ENCODE data around the gene IL21R. TPM values are rescaled to one million over a fixed set of nuclear protein-coding genes. Genes with fewer than 3 reads are reported as not detected.
A peak's percentile ranks its signal among the peaks of the same experiment; 100 is the strongest.

IL21R gene
- total RNA-seq, 1 donor: 10.1 TPM

- Histone ChIP-seq H2AFZ (ENCODE audit: low read length) (no peak overlapping the region), H4K20me1 (ENCODE audit: insufficient read depth, low read length) (no peaks in the 10 kb centered on the region), H3K79me2 (ENCODE audit: insufficient read depth, low read length) (no peaks in the 10 kb centered on the region), H3K27me3 (ENCODE audit: insufficient read depth, low read length) (no peaks in the 10 kb centered on the region), H3K36me3 (ENCODE audit: insufficient read depth, low read length) (peaks cover 21% of the 10 kb centered on the region), H3K9me3 (ENCODE audit: low read depth, low read length) (no peaks in the 10 kb centered on the region), H3K4me1 (ENCODE audit: insufficient read depth, low read length) (peaks cover 17% of the 10 kb centered on the region), H3K4me2 (ENCODE audit: insufficient read depth, low read length) (no peak overlapping the region), H3K27ac (ENCODE audit: low read depth, low read length) (peak overlapping the region; percentile 7), H3K4me3 (ENCODE audit: insufficient read depth, low read length) (no peak overlapping the region)
- DNase-seq (ENCODE audit: insufficient read length, low spot score, missing footprints): no peak
- no peak for TF ChIP-seq CTCF (IDR thresholded peaks at IDR 0.05; ENCODE audit: extremely low read depth, low read depth, low read length)
Measured at GRCh38 chr16:27366687-27367460, 35.1 kb upstream of the IL21R start.

GRCh38 chr16:27367461-27368357 is 34.3 kb upstream of the IL21R start:
- H3K9me3 ChIP-seq (ENCODE audit: low read depth, low read length): no peaks in the 10 kb centered on the region
- H3K79me2 ChIP-seq (ENCODE audit: insufficient read depth, low read length): no peaks in the 10 kb centered on the region
- peak overlapping the region; percentile 61 for H3K4me3 ChIP-seq (ENCODE audit: insufficient read depth, low read length)
- peak overlapping the region; percentile 75 for H2AFZ ChIP-seq (ENCODE audit: low read length)
- H3K27ac ChIP-seq (ENCODE audit: low read depth, low read length): peak overlapping the region; percentile 66
- peak; percentile 67 for TF ChIP-seq CTCF (IDR thresholded peaks at IDR 0.05; ENCODE audit: extremely low read depth, low read depth, low read length)
- no peaks in the 10 kb centered on the region for H3K27me3 ChIP-seq (ENCODE audit: insufficient read depth, low read length)
- DNase-seq (ENCODE audit: insufficient read length, low spot score, missing footprints): peak; percentile 94
- H3K4me2 ChIP-seq (ENCODE audit: insufficient read depth, low read length): peak overlapping the region; percentile 84
- H3K36me3 ChIP-seq (ENCODE audit: insufficient read depth, low read length): peaks cover 13% of the 10 kb centered on the region
- H4K20me1 ChIP-seq (ENCODE audit: insufficient read depth, low read length): no peaks in the 10 kb centered on the region
- peaks cover 17% of the 10 kb centered on the region for H3K4me1 ChIP-seq (ENCODE audit: insufficient read depth, low read length)

GRCh38 chr16:27368358-27368722 is 33.6 kb upstream of the IL21R start:
- TF ChIP-seq CTCF (IDR thresholded peaks at IDR 0.05; ENCODE audit: extremely low read depth, low read depth, low read length): no peak
- peak overlapping the region; percentile 84 for H3K4me2 ChIP-seq (ENCODE audit: insufficient read depth, low read length)
- H3K27me3 ChIP-seq (ENCODE audit: insufficient read depth, low read length): no peaks in the 10 kb centered on the region
- H4K20me1 ChIP-seq (ENCODE audit: insufficient read depth, low read length): no peaks in the 10 kb centered on the region
- no peaks in the 10 kb centered on the region for H3K9me3 ChIP-seq (ENCODE audit: low read depth, low read length)
- no peak for DNase-seq (ENCODE audit: insufficient read length, low spot score, missing footprints)
- H3K4me3 ChIP-seq (ENCODE audit: insufficient read depth, low read length): no peak overlapping the region
- no peaks in the 10 kb centered on the region for H3K79me2 ChIP-seq (ENCODE audit: insufficient read depth, low read length)
- H2AFZ ChIP-seq (ENCODE audit: low read length): no peak overlapping the region
- H3K36me3 ChIP-seq (ENCODE audit: insufficient read depth, low read length): peaks cover 8% of the 10 kb centered on the region
- peaks cover 17% of the 10 kb centered on the region for H3K4me1 ChIP-seq (ENCODE audit: insufficient read depth, low read length)
- H3K27ac ChIP-seq (ENCODE audit: low read depth, low read length): no peak overlapping the region

- H3K27me3 ChIP-seq (ENCODE audit: insufficient read depth, low read length): no peaks in the 10 kb centered on the region
- DNase-seq (ENCODE audit: insufficient read length, low spot score, missing footprints): peak; percentile 85
- H4K20me1 ChIP-seq (ENCODE audit: insufficient read depth, low read length): no peaks in the 10 kb centered on the region
- H3K36me3 ChIP-seq (ENCODE audit: insufficient read depth, low read length): no peaks in the 10 kb centered on the region
- H3K9me3 ChIP-seq (ENCODE audit: low read depth, low read length): no peaks in the 10 kb centered on the region
- no peak overlapping the region for H2AFZ ChIP-seq (ENCODE audit: low read length)
- no peak overlapping the region for H3K4me3 ChIP-seq (ENCODE audit: insufficient read depth, low read length)
- H3K4me2 ChIP-seq (ENCODE audit: insufficient read depth, low read length): no peak overlapping the region
- no peak overlapping the region for H3K27ac ChIP-seq (ENCODE audit: low read depth, low read length)
- H3K4me1 ChIP-seq (ENCODE audit: insufficient read depth, low read length): peaks cover 16% of the 10 kb centered on the region
- no peaks in the 10 kb centered on the region for H3K79me2 ChIP-seq (ENCODE audit: insufficient read depth, low read length)
- TF ChIP-seq CTCF (IDR thresholded peaks at IDR 0.05; ENCODE audit: extremely low read depth, low read depth, low read length): no peak
Measured at GRCh38 chr16:27369806-27370205, 32.2 kb upstream of the IL21R start.
